ENCODE measurements around the gene NCOA7. TPM values are rescaled to one million over a fixed set of nuclear protein-coding genes. Genes with fewer than 3 reads are reported as not detected.

The NCOA7 gene
- total RNA-seq, 1 experiment from 2014 or later = 13.8 TPM

- H3K27ac ChIP-seq (ENCODE audit: low read depth, low read length) = no peak overlapping the region
- ChIA-PET CTCF (no interaction called here), RAD21 (ENCODE audit: low non-redundant PET in 1 of 2, low total read pairs in 2 of 2, uncharacterized antibody in 2 of 2, unreplicated experiment in 2 of 2) (no interaction called here), POLR2A (no interaction called here)
- DNase-seq (ENCODE audit: low read depth, low spot score) = no peak
- no peaks in the 10 kb centered on the region for H4K20me1 ChIP-seq (ENCODE audit: insufficient read depth)
- no peaks in the 10 kb centered on the region for H3K4me1 ChIP-seq (ENCODE audit: control insufficient read depth in 1 of 2, insufficient read depth in 2 of 2, low read length in 2 of 2)
- no peak overlapping the region for H3K9ac ChIP-seq (ENCODE audit: low read length)
- intact Hi-C loops (cut with micrococcal nuclease) = no loop called here
- H3K4me3 ChIP-seq (replicated peaks in 1 of 2; ENCODE audit: low read depth in 1 of 2, low read length in 2 of 2) = no peak overlapping the region
- no peaks in the 10 kb centered on the region for H3K9me2 ChIP-seq (ENCODE audit: insufficient read depth)
- BruUV-seq (replicated peaks) = no TSS peak
- no peak overlapping the region for H2AFZ ChIP-seq (ENCODE audit: low read depth, low read length, poor library complexity, severe bottlenecking)
- H3K36me3 ChIP-seq (ENCODE audit: control insufficient read depth in 1 of 2, insufficient read depth in 2 of 2, low read length in 2 of 2) = no peaks in the 10 kb centered on the region
- ATAC-seq = no peak
- H3K4me2 ChIP-seq (ENCODE audit: low read length) = no peak overlapping the region
- no peaks in the 10 kb centered on the region for H3K9me3 ChIP-seq (ENCODE audit: control insufficient read depth in 1 of 2, insufficient read depth in 1 of 2, low read depth in 1 of 2, low read length in 2 of 2)
- no peaks in the 10 kb centered on the region for H3K79me2 ChIP-seq (ENCODE audit: insufficient read depth, low read length)
- no peak for TF ChIP-seq SIN3A (IDR thresholded peaks at IDR 0.05; ENCODE audit: low read depth)
- TF ChIP-seq, protein P1, sequence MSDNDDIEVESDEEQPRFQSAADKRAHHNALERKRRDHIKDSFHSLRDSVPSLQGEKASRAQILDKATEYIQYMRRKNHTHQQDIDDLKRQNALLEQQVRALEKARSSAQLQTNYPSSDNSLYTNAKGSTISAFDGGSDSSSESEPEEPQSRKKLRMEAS (IDR thresholded peaks at IDR 0.05) = no peak
- no peak for TF ChIP-seq EGR1 (IDR thresholded peaks at IDR 0.05; ENCODE audit: low read depth)
- TF ChIP-seq CBX3 (IDR thresholded peaks at IDR 0.05; ENCODE audit: low read depth) = no peak
- no peak for TF ChIP-seq POLR2AphosphoS5 (IDR thresholded peaks at IDR 0.05; ENCODE audit: low read depth, low read length)
- no peak for TF ChIP-seq SP1 (IDR thresholded peaks at IDR 0.05; ENCODE audit: low read depth)
- no peak for TF ChIP-seq SRF (IDR thresholded peaks at IDR 0.05; ENCODE audit: low read depth)
- no peak for TF ChIP-seq CEBPB (IDR thresholded peaks at IDR 0.05; ENCODE audit: low read depth)
- TF ChIP-seq EZH2 (IDR thresholded peaks at IDR 0.05) = no peak
- no peak for TF ChIP-seq POLR2A (IDR thresholded peaks at IDR 0.05; ENCODE audit: borderline replicate concordance, extremely low read depth, insufficient read depth, insufficient read length)
- no peak for TF ChIP-seq CTCF (IDR thresholded peaks at IDR 0.05 in 2 of 3, conservative IDR thresholded peaks at IDR 0.05 in 1 of 3; ENCODE audit: borderline replicate concordance in 1 of 3, insufficient read depth in 1 of 3, low read depth in 2 of 3, low read length in 2 of 3)
- TF ChIP-seq, protein P2, sequence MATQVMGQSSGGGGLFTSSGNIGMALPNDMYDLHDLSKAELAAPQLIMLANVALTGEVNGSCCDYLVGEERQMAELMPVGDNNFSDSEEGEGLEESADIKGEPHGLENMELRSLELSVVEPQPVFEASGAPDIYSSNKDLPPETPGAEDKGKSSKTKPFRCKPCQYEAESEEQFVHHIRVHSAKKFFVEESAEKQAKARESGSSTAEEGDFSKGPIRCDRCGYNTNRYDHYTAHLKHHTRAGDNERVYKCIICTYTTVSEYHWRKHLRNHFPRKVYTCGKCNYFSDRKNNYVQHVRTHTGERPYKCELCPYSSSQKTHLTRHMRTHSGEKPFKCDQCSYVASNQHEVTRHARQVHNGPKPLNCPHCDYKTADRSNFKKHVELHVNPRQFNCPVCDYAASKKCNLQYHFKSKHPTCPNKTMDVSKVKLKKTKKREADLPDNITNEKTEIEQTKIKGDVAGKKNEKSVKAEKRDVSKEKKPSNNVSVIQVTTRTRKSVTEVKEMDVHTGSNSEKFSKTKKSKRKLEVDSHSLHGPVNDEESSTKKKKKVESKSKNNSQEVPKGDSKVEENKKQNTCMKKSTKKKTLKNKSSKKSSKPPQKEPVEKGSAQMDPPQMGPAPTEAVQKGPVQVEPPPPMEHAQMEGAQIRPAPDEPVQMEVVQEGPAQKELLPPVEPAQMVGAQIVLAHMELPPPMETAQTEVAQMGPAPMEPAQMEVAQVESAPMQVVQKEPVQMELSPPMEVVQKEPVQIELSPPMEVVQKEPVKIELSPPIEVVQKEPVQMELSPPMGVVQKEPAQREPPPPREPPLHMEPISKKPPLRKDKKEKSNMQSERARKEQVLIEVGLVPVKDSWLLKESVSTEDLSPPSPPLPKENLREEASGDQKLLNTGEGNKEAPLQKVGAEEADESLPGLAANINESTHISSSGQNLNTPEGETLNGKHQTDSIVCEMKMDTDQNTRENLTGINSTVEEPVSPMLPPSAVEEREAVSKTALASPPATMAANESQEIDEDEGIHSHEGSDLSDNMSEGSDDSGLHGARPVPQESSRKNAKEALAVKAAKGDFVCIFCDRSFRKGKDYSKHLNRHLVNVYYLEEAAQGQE (IDR thresholded peaks at IDR 0.05; ENCODE audit: low read depth) = no peak
- TF ChIP-seq ZNF274 (IDR thresholded peaks at IDR 0.05; ENCODE audit: low read depth, low read length) = no peak
- no peak for TF ChIP-seq ZBTB33 (IDR thresholded peaks at IDR 0.05; ENCODE audit: extremely low read depth, insufficient replicate concordance, low read length)
- TF ChIP-seq EZH2phosphoT487 (IDR thresholded peaks at IDR 0.05; ENCODE audit: borderline replicate concordance) = no peak
- no peak for TF ChIP-seq JUND (IDR thresholded peaks at IDR 0.05)
- H3K27me3 ChIP-seq (ENCODE audit: insufficient read depth, low read length) = no peaks in the 10 kb centered on the region
Observed at GRCh38 chr6:125827788-125828320, 37.1 kb downstream of the NCOA7 start.
